Placental pericyte (primary cell): Measurements from ENCODE around the gene PSG4. TPM values are rescaled to one million over a fixed set of nuclear protein-coding genes. Genes with fewer than 3 reads are reported as not detected.

Experiments used
- total RNA-seq: library from RNA; depleted of rRNA; stranded (reverse); fragments of >200 nt; gene quantifications from 2 replicates; pipeline ENCODE4 v1.2.3, GENCODE V29; 2012

PSG4 gene
- 0.29 and 2.8 TPM in 2 replicates for total RNA-seq

DNA sequence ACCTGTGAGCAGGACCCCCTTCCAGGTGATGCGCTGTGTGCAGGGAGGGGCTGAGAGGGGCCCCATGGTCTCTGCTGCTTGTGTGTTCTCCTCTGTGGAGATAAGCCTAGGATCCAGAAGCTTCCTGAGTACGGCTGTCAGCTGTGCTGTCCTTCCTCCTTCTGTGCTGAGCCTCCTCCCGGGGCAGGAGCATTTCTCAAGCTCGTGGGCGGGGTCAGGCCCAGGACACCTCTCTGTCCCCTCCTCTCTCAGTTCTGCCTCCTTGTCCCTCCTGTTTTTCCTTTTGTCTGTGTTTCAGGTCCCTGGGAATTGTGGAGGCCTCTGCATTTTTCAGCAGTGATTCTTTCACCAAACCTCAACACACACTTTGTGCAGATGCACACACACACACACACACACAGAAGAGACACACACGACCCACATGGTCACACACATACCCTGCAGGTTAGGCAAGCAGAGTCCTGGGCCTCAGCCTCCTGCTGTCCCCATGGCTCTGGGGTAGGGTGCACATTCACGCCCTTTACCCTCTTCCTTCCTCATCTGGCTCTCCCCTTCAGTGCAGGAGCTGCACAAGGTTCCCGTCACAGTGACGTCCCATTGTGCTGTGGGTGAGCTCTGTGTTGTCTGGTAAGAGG is at the start of gene PSG4:
Gene PSG4, minus strand, starts transcription at position 168 of the 635 bp plus-strand sequence. Its CDS starts 102 bp downstream, at position 66.

DNA sequence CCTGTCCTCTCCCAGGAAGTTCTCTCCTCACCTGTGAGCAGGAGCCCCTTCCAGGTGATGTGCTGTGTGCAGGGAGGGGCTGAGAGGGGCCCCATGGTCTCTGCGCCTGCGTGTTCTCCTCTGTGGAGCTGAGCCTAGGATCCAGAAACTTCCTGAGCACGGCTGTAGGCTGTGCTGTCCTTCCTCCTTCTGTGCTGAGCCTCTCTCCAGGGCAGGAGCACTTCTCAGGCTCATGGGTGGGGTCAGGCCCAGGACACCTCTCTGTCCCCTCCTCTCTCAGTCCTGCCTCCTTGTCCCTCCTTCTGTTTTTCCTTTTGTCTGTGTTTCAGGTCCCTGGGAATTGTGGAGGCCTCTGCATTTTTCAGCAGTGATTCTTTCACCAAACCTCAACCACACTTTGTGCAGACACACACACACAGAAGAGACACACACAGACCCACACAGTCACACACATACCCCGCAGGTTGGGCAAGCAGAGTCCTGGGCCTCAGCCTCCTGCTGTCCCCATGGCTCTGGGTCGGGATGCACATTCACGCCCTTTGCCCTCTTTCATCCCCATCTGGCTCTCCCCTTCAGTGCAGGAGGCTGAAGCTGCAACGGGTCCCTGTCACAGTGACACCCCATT is 19.0 kb downstream of the PSG4 start, which contains the start of gene PSG5:
Gene PSG5, minus strand, starts transcription at position 226 of the 625 bp plus-strand sequence. Its CDS starts 131 bp downstream, at position 95.

Other genes with a start within 250 kb of the PSG4 start
- not detected in 2 replicates for gene PSG11, start 179.2 kb downstream of the PSG4 start, total RNA-seq
- 0.14 TPM in 1 of 2 replicates, not detected in the other for gene PSG2, start 122.9 kb downstream of the PSG4 start, total RNA-seq
- 0.66 and 5.3 TPM in 2 replicates for gene PSG5, start 19.1 kb downstream of the PSG4 start, total RNA-seq
- 0.43 TPM in 1 of 2 replicates, not detected in the other for gene PSG9, start 63.9 kb upstream of the PSG4 start, total RNA-seq
- not detected in 2 replicates for gene CD177, start 148.0 kb upstream of the PSG4 start, total RNA-seq
- gene TEX101, start 209.3 kb upstream of the PSG4 start, total RNA-seq = not detected in 2 replicates